GM18526 (cell line): ENCODE results near the gene CD300E.

Experiments used
- POLR2A ChIP-seq: IDR thresholded peaks from 3 replicates; pipeline ENCODE4 v1.6.1; 2011; ENCODE audit not compliant: insufficient read length; ENCODE audit errors: extremely low read depth

Gene CD300E

GRCh38 chr17:74585711-74586110, 37.8 kb downstream of the CD300E start:
- no peak for TF ChIP-seq POLR2A

- TF ChIP-seq POLR2A = no peak
Observed at GRCh38 chr17:74584292-74585060, 39.1 kb downstream of the CD300E start.

- TF ChIP-seq POLR2A = no peak
Observed at GRCh38 chr17:74582633-74583032, 40.9 kb downstream of the CD300E start.

GRCh38 chr17:74579900-74580299, 43.6 kb downstream of the CD300E start:
- TF ChIP-seq POLR2A = no peak

GRCh38 chr17:74578979-74579378, 44.6 kb downstream of the CD300E start:
- no peak for TF ChIP-seq POLR2A

GRCh38 chr17:74574489-74575142, 48.9 kb downstream of the CD300E start:
- TF ChIP-seq POLR2A = no peak

DNA sequence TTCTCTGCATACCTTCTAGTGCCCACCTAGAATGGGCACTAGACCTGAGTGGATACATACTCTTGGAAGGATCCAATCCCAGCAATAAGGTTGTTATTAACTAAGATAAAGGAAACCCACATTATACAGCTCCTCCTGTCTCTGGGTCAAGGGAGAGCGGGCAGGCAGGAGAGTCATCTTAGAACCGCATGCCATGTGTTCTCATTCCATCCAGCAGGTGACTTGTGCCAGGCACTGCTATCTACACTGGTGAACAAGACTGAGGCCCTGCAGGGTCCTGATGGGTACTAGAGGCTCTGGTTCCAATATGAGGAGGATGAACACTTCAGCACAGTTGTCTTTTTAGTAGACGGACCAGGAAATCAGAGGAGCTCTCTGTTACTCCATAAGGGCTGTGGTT, 50.4 kb downstream of the CD300E start:
- no peak for TF ChIP-seq POLR2A

DNA sequence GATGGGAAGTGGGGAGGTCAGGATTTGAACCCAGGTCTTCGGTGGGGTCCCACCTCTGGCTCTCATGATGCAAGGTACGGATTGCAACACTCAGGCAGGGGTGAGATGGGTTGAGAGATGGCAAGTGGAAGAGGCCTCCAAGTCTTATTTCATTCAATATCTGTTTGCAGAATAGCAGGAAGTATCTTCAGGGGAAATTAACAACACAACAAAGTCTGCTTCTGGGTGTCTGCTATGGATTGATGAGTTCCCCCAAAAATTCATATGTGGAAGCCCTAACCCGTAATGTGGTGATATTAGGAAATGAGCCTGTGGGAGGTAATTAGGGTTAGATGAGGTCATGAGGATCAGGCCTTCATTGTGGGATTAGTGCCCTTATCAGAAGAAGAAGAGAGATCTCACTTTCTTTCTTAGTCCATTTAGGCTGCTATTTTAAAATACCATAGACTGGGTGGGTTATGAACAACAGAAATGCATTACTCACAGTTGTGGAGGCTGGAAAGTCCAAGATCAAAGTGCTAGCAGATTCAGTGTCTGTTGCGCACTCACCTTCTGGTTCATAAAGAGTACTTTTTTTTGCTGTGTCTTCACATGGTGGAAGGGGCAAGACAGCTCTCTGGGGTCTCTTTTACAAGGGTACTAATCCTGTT, 51.8 kb downstream of the CD300E start:
- no peak for TF ChIP-seq POLR2A

DNA sequence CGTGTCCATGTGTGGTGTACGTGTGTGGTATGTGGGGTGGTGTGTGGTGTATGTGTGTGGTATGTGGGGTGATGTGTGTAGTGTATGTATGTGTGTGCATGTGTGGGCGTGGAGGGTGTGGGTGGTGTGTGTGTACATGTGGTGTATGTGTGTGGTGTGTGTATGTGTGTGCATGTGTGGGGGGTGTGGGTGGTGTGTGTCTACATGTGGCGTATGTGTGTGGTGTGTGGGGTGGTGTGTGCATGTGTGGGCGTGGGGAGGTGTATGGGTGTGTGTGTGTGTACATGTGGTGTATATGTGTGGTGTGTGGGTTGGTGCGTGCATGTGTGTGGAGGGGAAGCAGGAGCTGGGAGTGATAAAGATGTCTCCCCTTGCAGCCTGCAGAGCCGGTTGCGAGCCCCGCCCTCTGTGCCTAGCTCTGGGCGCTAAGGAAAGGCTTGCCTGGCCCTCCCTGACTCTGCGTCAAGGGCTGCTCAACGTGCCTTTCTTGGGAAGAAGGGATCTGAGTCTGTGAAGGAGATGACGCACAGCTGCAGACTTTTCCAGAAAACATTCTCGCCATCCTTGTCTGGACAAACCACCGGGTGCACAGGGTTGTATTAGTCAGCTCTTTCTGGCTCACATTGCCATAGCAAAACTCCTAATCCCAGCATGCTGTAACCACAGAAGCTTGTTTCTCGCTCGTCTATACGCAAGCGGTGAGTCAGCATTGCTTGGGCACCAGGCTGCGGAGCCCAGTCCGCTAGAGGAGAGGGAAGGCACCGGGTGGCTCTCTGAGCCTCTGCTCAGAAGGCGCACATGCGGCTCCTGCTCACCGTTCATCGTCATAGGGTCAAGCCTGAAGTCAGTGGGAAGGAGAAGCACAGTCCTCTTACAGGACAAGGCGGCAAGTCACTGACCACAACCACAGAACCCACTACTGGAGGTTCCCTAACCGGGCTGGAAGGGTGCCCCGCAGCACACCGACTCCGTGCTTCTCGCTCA, 54.2 kb downstream of the CD300E start:
- TF ChIP-seq POLR2A = no peak

- no peak for TF ChIP-seq POLR2A
Observed at GRCh38 chr17:74568106-74568873, 55.2 kb downstream of the CD300E start.

GRCh38 chr17:74567397-74567796, 56.1 kb downstream of the CD300E start, which contains the start of gene CD300H:
Gene CD300H, minus strand, starts transcription at chr17:74567509.
- TF ChIP-seq POLR2A = no peak

DNA sequence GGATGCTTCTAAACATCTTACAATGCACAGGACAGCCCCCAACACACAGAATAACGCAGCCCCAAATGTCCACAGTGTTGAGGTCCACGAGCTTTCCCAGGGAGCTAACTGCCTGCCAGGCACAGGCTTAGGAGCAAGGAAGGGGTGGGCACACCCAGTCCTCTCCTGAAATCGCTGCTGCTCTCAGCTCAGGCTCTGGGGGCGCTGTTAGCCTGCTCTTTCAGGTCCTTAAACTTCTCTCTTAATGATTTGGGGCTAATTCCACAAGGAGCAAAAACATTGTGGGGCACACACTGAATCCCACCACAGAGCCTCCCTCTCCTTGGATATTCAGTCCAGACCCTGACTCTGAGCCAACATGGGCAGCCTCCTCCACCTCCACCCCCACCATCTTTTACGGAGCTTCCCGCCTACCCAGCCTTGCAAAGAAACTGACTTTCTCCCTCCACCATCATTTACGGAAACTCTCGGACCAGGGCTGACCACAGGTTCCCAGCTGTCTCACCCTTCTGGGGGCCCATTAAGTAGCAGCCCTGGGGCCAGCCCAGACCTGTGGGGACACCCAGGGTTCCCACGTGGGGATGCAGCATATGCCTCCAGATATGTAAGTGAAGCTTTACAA, 57.3 kb downstream of the CD300E start:
- no peak for TF ChIP-seq POLR2A

GRCh38 chr17:74565126-74565525, 58.4 kb downstream of the CD300E start:
- TF ChIP-seq POLR2A = no peak

DNA sequence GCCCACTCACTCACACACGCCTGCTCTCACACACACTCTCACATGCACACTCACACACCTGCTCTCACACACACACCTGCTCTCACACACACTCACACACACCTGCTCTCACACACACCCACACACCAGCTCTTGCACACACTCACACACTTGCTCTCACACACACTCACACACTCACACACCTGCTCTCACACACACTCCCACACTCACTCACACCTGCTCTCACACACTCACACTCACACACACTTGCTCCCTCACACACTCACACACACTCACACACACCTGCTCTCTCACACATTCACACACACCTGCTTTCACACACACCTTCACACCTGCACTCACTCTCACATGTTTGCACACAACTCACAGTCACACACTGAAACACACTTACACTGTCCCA, 60.2 kb downstream of the CD300E start:
- no peak for TF ChIP-seq POLR2A

DNA sequence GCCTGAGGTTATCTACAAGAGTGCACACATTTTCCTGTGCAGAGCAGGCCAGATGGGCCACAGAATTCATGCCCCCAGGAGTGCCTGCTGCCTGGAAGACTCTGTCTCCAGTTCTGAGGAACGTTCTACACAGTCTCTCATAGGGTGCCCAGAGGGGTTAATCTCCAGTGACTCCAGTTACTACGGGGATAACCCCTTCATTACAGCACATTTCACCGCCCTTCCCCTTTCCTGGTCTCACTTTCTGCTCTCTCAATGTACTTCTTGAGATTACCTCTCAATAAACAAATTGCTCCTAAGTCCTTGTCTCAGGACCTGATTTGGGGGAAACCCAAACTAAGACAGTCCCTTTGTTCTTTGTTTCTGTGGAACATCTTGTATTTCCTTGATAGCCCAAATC, 62.0 kb downstream of the CD300E start:
- no peak for TF ChIP-seq POLR2A
